Measurements from ENCODE around the gene GLYATL1. TPM values are rescaled to one million over a fixed set of nuclear protein-coding genes. Genes with fewer than 3 reads are reported as not detected.

Gene GLYATL1
- total RNA-seq (2014; rRNA removed; shearing (Covaris generic)) (12.6 and 20.5 TPM in 2 replicates), polyA plus RNA-seq (2016; fragmentation: Nextera tagmentation; extraction: Ambion mirVana) (6.9 and 7.9 TPM in 2 replicates)
- long read RNA-seq, partial matches to known transcripts = 0 of 9 reads
- long read RNA-seq, other reads (novel, unspliced or antisense) = 8 of 9 reads

- Histone ChIP-seq H4K20me1 (replicated peaks; ENCODE audit: insufficient read depth) (no peaks in the 10 kb centered on the region; the same call in 1 of the 2 replicates), H3K36me3 (ENCODE audit: insufficient read depth) (no peaks in the 10 kb centered on the region), H3F3A (replicated peaks; ENCODE audit: low read depth) (no peaks in the 10 kb centered on the region), H3K27me3 (ENCODE audit: insufficient read depth) (no peaks in the 10 kb centered on the region), H3K4me3 (no peak within 1 kb of the TSS), H3K4me2 (no peak within 1 kb of the TSS), H2AFZ (no peak within 1 kb of the TSS), H3K4me1 (ENCODE audit: insufficient read depth) (no peaks in the 10 kb centered on the region), H3K79me2 (replicated peaks; ENCODE audit: insufficient read depth) (no peaks in the 10 kb centered on the region), H3K27ac (ENCODE audit: low read depth) (no peak within 1 kb of the TSS), H3K9me2 (ENCODE audit: insufficient read depth) (0 out of 2 replicates have a peak, but pooled peaks cover 3% of the 10 kb centered on the region)
- Mint-ChIP-seq H3K4me3 (no peak within 1 kb of the TSS), H3K9me3 (no peaks in the 10 kb centered on the region), H3K4me1 (no peaks in the 10 kb centered on the region), H3K27ac (no peak within 1 kb of the TSS), H3K36me3 (ENCODE audit: low read depth) (no peaks in the 10 kb centered on the region), H3K27me3 (ENCODE audit: insufficient read depth, low read depth, poor library complexity) (no peaks in the 10 kb centered on the region)
- ATAC-seq (no peak), DNase-seq (ENCODE audit: low spot score) (no peak)
- TF ChIP-seq ZNF331 (CRISPR knock-in tag; IDR thresholded peaks at IDR 0.05; ENCODE audit: low read depth) = no peak
- no peak for TF ChIP-seq JUNB (IDR thresholded peaks at IDR 0.05; ENCODE audit: unreplicated experiment)
- no peak for TF ChIP-seq EZH2phosphoT487 (IDR thresholded peaks at IDR 0.05; ENCODE audit: unreplicated experiment)
- no peak for TF ChIP-seq POLR2AphosphoS5 (IDR thresholded peaks at IDR 0.05; ENCODE audit: low read depth)
- TF ChIP-seq STAT1 (IDR thresholded peaks at IDR 0.05; ENCODE audit: unreplicated experiment) = no peak
- TF ChIP-seq EZH2 (IDR thresholded peaks at IDR 0.05; ENCODE audit: low read depth, unreplicated experiment) = no peak
- no peak for TF ChIP-seq ZNF462 (CRISPR knock-in tag; IDR thresholded peaks at IDR 0.05)
- no peak for TF ChIP-seq REST (IDR thresholded peaks at IDR 0.05; ENCODE audit: unreplicated experiment)
- TF ChIP-seq ZNF114 (CRISPR knock-in tag; IDR thresholded peaks at IDR 0.05) = no peak
- no peak for TF ChIP-seq CTCF (conservative IDR thresholded peaks at IDR 0.05; ENCODE audit: low read depth in 2 of 2)
- no peak for TF ChIP-seq CREB1 (CRISPR knock-in tag; IDR thresholded peaks at IDR 0.05; ENCODE audit: low read depth)
- no peak for TF ChIP-seq ETS1 (IDR thresholded peaks at IDR 0.05)
- TF ChIP-seq NANOG (IDR thresholded peaks at IDR 0.05; ENCODE audit: borderline replicate concordance) = no peak
These were observed at the start of gene GLYATL1 for GRCh38 chr11:58939277-58939676. Gene GLYATL1 (plus strand): TSS chr11:58939488. CDS start chr11:58947088, 7,600 bp downstream.
